Panc1 (cell line): Measurements from ENCODE around the gene CPLX3.

Source experiments
- POLR2AphosphoS5 ChIP-seq: IDR thresholded peaks from 2 replicates; pipeline ENCODE4 v1.6.1; 2012; ENCODE audit warnings: mild to moderate bottlenecking, low read depth, low read length, moderate library complexity
- TCF7L2 ChIP-seq: IDR thresholded peaks from 2 replicates; pipeline ENCODE4 v1.6.1; 2011; ENCODE audit warnings: mild to moderate bottlenecking, low read depth, low read length, inconsistent platforms
- TF ChIP-seq, protein P1 (sequence below): fragments of 450-650 bp; IDR thresholded peaks from 2 replicates; pipeline ENCODE4 v1.5.1; 2017; ENCODE audit warnings: mild to moderate bottlenecking

DNA sequence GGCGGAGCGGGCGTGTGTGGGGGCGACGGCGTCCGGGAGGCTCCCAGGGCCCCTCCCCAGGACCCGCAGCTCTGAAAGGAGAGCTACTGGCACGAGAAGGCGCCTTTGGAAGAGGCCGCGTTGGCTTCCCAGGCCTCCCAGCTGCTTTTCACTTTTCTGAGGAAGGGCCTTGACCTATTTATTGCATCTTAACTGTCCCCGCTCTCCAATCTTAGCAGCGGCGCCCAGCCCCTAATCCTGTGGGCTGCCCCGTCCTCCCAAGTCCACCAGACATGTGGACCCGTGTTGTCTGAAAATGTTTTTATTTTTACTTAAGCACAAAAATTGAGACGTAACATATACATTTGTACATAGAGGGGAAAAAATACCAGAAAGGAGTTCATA, 17.0 kb downstream of the CPLX3 start:
- TF ChIP-seq, protein P1, sequence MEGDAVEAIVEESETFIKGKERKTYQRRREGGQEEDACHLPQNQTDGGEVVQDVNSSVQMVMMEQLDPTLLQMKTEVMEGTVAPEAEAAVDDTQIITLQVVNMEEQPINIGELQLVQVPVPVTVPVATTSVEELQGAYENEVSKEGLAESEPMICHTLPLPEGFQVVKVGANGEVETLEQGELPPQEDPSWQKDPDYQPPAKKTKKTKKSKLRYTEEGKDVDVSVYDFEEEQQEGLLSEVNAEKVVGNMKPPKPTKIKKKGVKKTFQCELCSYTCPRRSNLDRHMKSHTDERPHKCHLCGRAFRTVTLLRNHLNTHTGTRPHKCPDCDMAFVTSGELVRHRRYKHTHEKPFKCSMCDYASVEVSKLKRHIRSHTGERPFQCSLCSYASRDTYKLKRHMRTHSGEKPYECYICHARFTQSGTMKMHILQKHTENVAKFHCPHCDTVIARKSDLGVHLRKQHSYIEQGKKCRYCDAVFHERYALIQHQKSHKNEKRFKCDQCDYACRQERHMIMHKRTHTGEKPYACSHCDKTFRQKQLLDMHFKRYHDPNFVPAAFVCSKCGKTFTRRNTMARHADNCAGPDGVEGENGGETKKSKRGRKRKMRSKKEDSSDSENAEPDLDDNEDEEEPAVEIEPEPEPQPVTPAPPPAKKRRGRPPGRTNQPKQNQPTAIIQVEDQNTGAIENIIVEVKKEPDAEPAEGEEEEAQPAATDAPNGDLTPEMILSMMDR, result no peak
- no peak for TF ChIP-seq POLR2AphosphoS5
- TF ChIP-seq TCF7L2, result no peak
